OCI-LY7 (cell line): ENCODE data around the gene TRIB2. TPM values are rescaled to one million over a fixed set of nuclear protein-coding genes. Genes with fewer than 3 reads are reported as not detected.

Experiments used
- BruUV-seq: library from RNA; stranded (reverse); fragments of 400-500 nt; replicated peaks from 2 replicates; lab custom pipeline; 2021; lab: Mats Ljungman, UMichigan
- CTCF ChIA-PET: fragments of 300-600 bp; sonication (Branson Sonifier 250); formaldehyde crosslinking; loops from one replicate; lab custom pipeline; 2022; ENCODE audit warnings: antibody characterized with exemption; ENCODE audit not compliant: unreplicated experiment; lab: Charles Lee
- POLR2A ChIA-PET: fragments of 300-600 bp; sonication (Branson Sonifier 250); formaldehyde crosslinking; loops from one replicate; lab custom pipeline; 2022; ENCODE audit warnings: antibody characterized with exemption; lab: Charles Lee
- DNase-seq: peaks from one replicate; pipeline ENCODE4 v3.0.0-alpha.2; 2015; ENCODE audit warnings: low spot score
- H2AFZ ChIP-seq: fragments of 200-600 bp; sonication (generic), shearing (Covaris generic); 2 replicates; pipeline ENCODE4 v1.6.1; 2014; ENCODE audit warnings: mild to moderate bottlenecking, antibody characterized with exemption, low read length, moderate library complexity
- H3K27ac ChIP-seq: fragments of 200-600 bp; sonication (generic); 2 replicates; pipeline ENCODE4 v1.5.1; 2014; ENCODE audit warnings: mixed run types, low read depth, mild to moderate bottlenecking, moderate library complexity, low read length, inconsistent platforms; ENCODE audit not compliant: poor library complexity, severe bottlenecking
- H3K36me3 ChIP-seq: fragments of 200-600 bp; sonication (generic); 2 replicates; pipeline ENCODE4 v1.6.1; 2014; ENCODE audit warnings: mild to moderate bottlenecking, antibody characterized with exemption, low read length, moderate library complexity, mixed read lengths; ENCODE audit not compliant: insufficient read depth
- H3K4me1 ChIP-seq: fragments of 200-600 bp; sonication (generic); 2 replicates; pipeline ENCODE4 v1.5.1; 2014; ENCODE audit warnings: mild to moderate bottlenecking, low read length; ENCODE audit not compliant: insufficient read depth, poor library complexity, severe bottlenecking
- H3K4me2 ChIP-seq: fragments of 200-600 bp; sonication (generic); 2 replicates; pipeline ENCODE4 v1.6.1; 2014; ENCODE audit warnings: mild to moderate bottlenecking, low read length
- H3K4me3 ChIP-seq: fragments of 200-600 bp; sonication (generic); 2 replicates; pipeline ENCODE4 v1.5.1; 2014; ENCODE audit warnings: mild to moderate bottlenecking, low read depth, low read length; ENCODE audit not compliant: poor library complexity, severe bottlenecking
- H3K79me2 ChIP-seq: fragments of 200-600 bp; sonication (generic); 2 replicates; pipeline ENCODE4 v1.6.1; 2016; ENCODE audit warnings: low read depth, mild to moderate bottlenecking, low read length, moderate library complexity, mixed read lengths; ENCODE audit not compliant: insufficient read depth
- H3K9me2 ChIP-seq: fragments of 200-600 bp; sonication (generic); 2 replicates; pipeline ENCODE4 v1.6.1; 2016; ENCODE audit warnings: mild to moderate bottlenecking, low read length, mixed read lengths; ENCODE audit not compliant: insufficient read depth
- H3K9me3 ChIP-seq: fragments of 200-600 bp; sonication (generic); 2 replicates; pipeline ENCODE4 v1.6.1; 2014; ENCODE audit warnings: mild to moderate bottlenecking, mixed run types, low read length, mixed read lengths
- H4K20me1 ChIP-seq: fragments of 200-600 bp; sonication (generic); 2 replicates; pipeline ENCODE4 v1.6.1; 2014; ENCODE audit warnings: mild to moderate bottlenecking, antibody characterized with exemption, low read length, moderate library complexity, mixed read lengths; ENCODE audit not compliant: insufficient read depth
- CTCF ChIP-seq: fragments of 200-600 bp; sonication (generic); conservative IDR thresholded peaks from 2 replicates; pipeline ENCODE4 v1.5.1; 2014; ENCODE audit warnings: mild to moderate bottlenecking, antibody characterized with exemption, low read length, moderate library complexity, mixed read lengths
- EZH2phosphoT487 ChIP-seq: fragments of 200-600 bp; sonication (generic); IDR thresholded peaks from 2 replicates; pipeline ENCODE4 v1.6.1; 2018; ENCODE audit warnings: low read depth, borderline replicate concordance, mild to moderate bottlenecking, mixed run types, antibody characterized with exemption, low read length, moderate library complexity, mixed read lengths
- intact Hi-C: fragments of 100-400 bp; cut with micrococcal nuclease; formaldehyde crosslinking; loops from one replicate; pipeline ENCODE4 v1.10.0; 2022; ENCODE audit not compliant: unreplicated experiment
- total RNA-seq, 2 experiments: library from RNA; depleted of rRNA in 1 of 2; stranded (reverse); fragments of >200 nt in 1 of 2; shearing (Covaris generic) in 1 of 2; gene quantifications; 2 replicates each; pipeline ENCODE4 v1.2.3, GENCODE V29; 2014 to 2022

TRIB2 gene
- total RNA-seq, 2 experiments from 2014 or later = 18.8 to 26.0 TPM

- no peaks in the 10 kb centered on the region for H4K20me1 ChIP-seq
- H3K9me2 ChIP-seq = no peaks in the 10 kb centered on the region
- intact Hi-C loops = no loop called here
- H2AFZ ChIP-seq = no peak overlapping the region
- no TSS peak for BruUV-seq
- ChIA-PET CTCF (no interaction called here), POLR2A (interaction anchor here (0.8 to 2.1 kb wide), 3 partner anchors 10 to 62 kb away, joined by 3 to 7 read pairs (median 4); no protein-coding TSS in a partner anchor)
- H3K79me2 ChIP-seq = no peaks in the 10 kb centered on the region; the same call in 1 of the 2 replicates
- H3K4me3 ChIP-seq = no peak overlapping the region
- no peak overlapping the region for H3K4me2 ChIP-seq
- TF ChIP-seq CTCF (no peak), EZH2phosphoT487 (no peak)
- H3K27ac ChIP-seq = no peak overlapping the region
- DNase-seq = no peak
- H3K4me1 ChIP-seq = peaks cover 46% of the 10 kb centered on the region
- H3K36me3 ChIP-seq = no peaks in the 10 kb centered on the region; the same call in 1 of the 2 replicates
- no peaks in the 10 kb centered on the region for H3K9me3 ChIP-seq
Measured at GRCh38 chr2:12726271-12726670, 9.5 kb downstream of the TRIB2 start.

GRCh38 chr2:12727065-12727464 is 10.3 kb downstream of the TRIB2 start:
- Histone ChIP-seq H2AFZ (no peak overlapping the region), H3K27ac (no peak overlapping the region), H3K79me2 (no peaks in the 10 kb centered on the region), H3K36me3 (no peaks in the 10 kb centered on the region; the same call in 1 of the 2 replicates), H3K4me2 (peak overlapping the region; percentile 80), H4K20me1 (no peaks in the 10 kb centered on the region), H3K9me3 (no peaks in the 10 kb centered on the region), H3K4me3 (no peak overlapping the region), H3K4me1 (peaks cover 46% of the 10 kb centered on the region), H3K9me2 (no peaks in the 10 kb centered on the region)
- intact Hi-C loops = no loop called here
- TF ChIP-seq EZH2phosphoT487 (no peak), CTCF (no peak)
- BruUV-seq = no TSS peak
- CTCF ChIA-PET = no interaction called here
- DNase-seq = no peak
- POLR2A ChIA-PET = no interaction called here

GRCh38 chr2:12727641-12728040 is 10.9 kb downstream of the TRIB2 start:
- Histone ChIP-seq H3K27ac (peak overlapping the region; percentile 63), H3K4me2 (peak overlapping the region; percentile 80), H3K4me1 (peaks cover 47% of the 10 kb centered on the region), H3K36me3 (no peaks in the 10 kb centered on the region; the same call in 1 of the 2 replicates), H3K9me3 (no peaks in the 10 kb centered on the region), H2AFZ (no peak overlapping the region), H3K79me2 (no peaks in the 10 kb centered on the region), H3K9me2 (no peaks in the 10 kb centered on the region), H3K4me3 (peak overlapping the region; percentile 56), H4K20me1 (no peaks in the 10 kb centered on the region)
- DNase-seq = no peak
- TF ChIP-seq EZH2phosphoT487 = no peak
- TF ChIP-seq CTCF = no peak
- intact Hi-C loops = loop anchor here (1.0 kb wide), 1 partner anchor 8 kb away; no protein-coding TSS in a partner anchor
- POLR2A ChIA-PET = interaction anchor here (0.6 to 1.1 kb wide), 2 partner anchors 8 to 11 kb away, joined by 4 to 5 read pairs; partner anchors contain the start of gene TRIB2
- CTCF ChIA-PET = interaction anchor here (1.9 to 2.5 kb wide), 2 partner anchors 10 to 11 kb away, joined by 5 to 17 read pairs; partner anchors contain the start of gene TRIB2
- BruUV-seq = no TSS peak
